HepG2 (cell line): ENCODE results near the gene ZDHHC8. TPM values are rescaled to one million over a fixed set of nuclear protein-coding genes. Genes with fewer than 3 reads are reported as not detected.

Experiments
- ATAC-seq: fragments of 200-7000 bp; cut with Tn5 transposase; 3 replicates; pipeline ENCODE4 v1.9.1; 2020; ENCODE audit warnings: mild to moderate bottlenecking, moderate library complexity
- BruUV-seq: library from RNA; stranded (reverse); fragments of 400-500 nt; replicated peaks from 2 replicates; lab custom pipeline; 2021; lab: Mats Ljungman, UMichigan
- CTCF ChIA-PET: fragments of 300-600 bp; formaldehyde crosslinking; extraction: SDS; loops from one replicate; lab custom pipeline; 2021; ENCODE audit warnings: low total read pairs, inconsistent platforms, low intra/inter-chr PET ratio; lab: Yijun Ruan, JAX
- POLR2A ChIA-PET: fragments of 350-600 bp; sonication (Branson Sonifier 250); formaldehyde crosslinking; loops from one replicate; lab custom pipeline; 2020; ENCODE audit warnings: antibody characterized with exemption, inconsistent platforms; lab: Yijun Ruan, JAX
- DNase-seq: peaks from one replicate; pipeline ENCODE4 v3.0.0-alpha.2; 2015; ENCODE audit warnings: low spot score
- FAIRE-seq: peaks from 3 replicates; lab custom pipeline; 2011; peaks lifted over from hg19 to GRCh38; lab: Jason Lieb, UNC
- H2AFZ ChIP-seq: one replicate; pipeline ENCODE4 v1.6.1; 2011; ENCODE audit warnings: low read length, inconsistent platforms
- H3K27ac ChIP-seq: fragments of 300-600 bp; 3 replicates; pipeline ENCODE4 v1.8.0; 2011; ENCODE audit warnings: mixed run types, mild to moderate bottlenecking, mixed read lengths, low read length, inconsistent platforms; ENCODE audit not compliant: insufficient read depth; ENCODE audit errors: extremely low read length
- H3K27me3 ChIP-seq, 2 experiments: fragments of 200-600 bp in 1 of 2; 2 replicates in 1 of 2; 3 replicates in 1 of 2; pipeline versions ENCODE4 v1.6.0 to v1.8.0; 2011; ENCODE audit warnings: low read length in 2 of 2, mild to moderate bottlenecking in 2 of 2, moderate library complexity in 2 of 2, inconsistent platforms in 1 of 2; ENCODE audit not compliant: insufficient read depth in 2 of 2, control insufficient read depth in 1 of 2
- H3K36me3 ChIP-seq, 2 experiments: fragments of 200-600 bp in 1 of 2; replicated peaks in 1 of 2; 2 replicates in 1 of 2; 3 replicates in 1 of 2; pipeline versions ENCODE4 v1.5.1 to v1.8.0; 2011; ENCODE audit warnings: low read length in 2 of 2, inconsistent platforms in 1 of 2; ENCODE audit not compliant: insufficient read depth in 2 of 2, control insufficient read depth in 1 of 2
- H3K4me1 ChIP-seq: 2 replicates; pipeline ENCODE4 v1.5.1; 2012; ENCODE audit warnings: low read length, inconsistent platforms; ENCODE audit not compliant: insufficient read depth
- H3K4me2 ChIP-seq: 2 replicates; pipeline ENCODE4 v1.6.0; 2011; ENCODE audit warnings: low read depth, low read length, inconsistent platforms
- H3K4me3 ChIP-seq, 3 experiments: fragments of 200-600 bp in 1 of 3; sonication (generic), shearing (Covaris generic) in 1 of 3; replicated peaks in 1 of 3; 2 replicates each; pipeline ENCODE4 v1.5.1; 2011 to 2016; ENCODE audit warnings: low read length in 3 of 3, inconsistent platforms in 2 of 3, low read depth in 2 of 3, mild to moderate bottlenecking in 2 of 3, control low read depth in 1 of 3, mixed read lengths in 1 of 3; ENCODE audit not compliant: insufficient read depth in 1 of 3
- H3K79me2 ChIP-seq: one replicate; pipeline ENCODE4 v1.6.1; 2011; ENCODE audit warnings: low read length, inconsistent platforms; ENCODE audit not compliant: insufficient read depth
- H3K9ac ChIP-seq: 2 replicates; pipeline ENCODE4 v1.6.0; 2011; ENCODE audit warnings: mild to moderate bottlenecking, low read depth, low read length, inconsistent platforms; ENCODE audit not compliant: insufficient read depth
- H3K9me3 ChIP-seq: 2 replicates; pipeline ENCODE4 v1.5.1; 2012; ENCODE audit warnings: mild to moderate bottlenecking, low read length
- H4K20me1 ChIP-seq: 2 replicates; pipeline ENCODE4 v1.6.0; 2011; ENCODE audit warnings: inconsistent platforms, mild to moderate bottlenecking, low read length, moderate library complexity; ENCODE audit not compliant: insufficient read depth
- CTCF ChIP-seq: sonication (generic); formaldehyde crosslinking; IDR thresholded peaks from 2 replicates; pipeline ENCODE4 v1.5.0; 2020; ENCODE audit warnings: mild to moderate bottlenecking, missing genetic modification reagents, moderate library complexity
- JUN ChIP-seq: sonication (generic); formaldehyde crosslinking; IDR thresholded peaks from 2 replicates; pipeline ENCODE4 v1.4.0; 2020; ENCODE audit warnings: mild to moderate bottlenecking, missing genetic modification reagents
- MYNN ChIP-seq: sonication (generic); formaldehyde crosslinking; IDR thresholded peaks from 2 replicates; pipeline ENCODE4 v1.4.0; 2020; ENCODE audit warnings: mild to moderate bottlenecking, low read depth, missing genetic modification reagents
- NCOA1 ChIP-seq: sonication (generic); formaldehyde crosslinking; IDR thresholded peaks from 2 replicates; pipeline ENCODE4 v1.9.0; 2021; ENCODE audit warnings: missing genetic modification reagents
- SOX13 ChIP-seq, 3 experiments: fragments of 450-650 bp in 1 of 3; sonication (generic) in 1 of 3; formaldehyde crosslinking in 1 of 3; IDR thresholded peaks in 2 of 3; conservative IDR thresholded peaks in 1 of 3; 2 replicates each; pipeline versions ENCODE4 v1.5.0 to v1.6.1; 2016 to 2020; ENCODE audit warnings: antibody characterized with exemption in 1 of 3, mild to moderate bottlenecking in 1 of 3, missing compliant biosample characterization in 1 of 3, missing genetic modification reagents in 1 of 3, moderate library complexity in 1 of 3
- STAG1 ChIP-seq: sonication (generic); formaldehyde crosslinking; IDR thresholded peaks from 2 replicates; pipeline ENCODE4 v1.4.0; 2020; ENCODE audit warnings: missing genetic modification reagents
- TERF1 ChIP-seq: sonication (generic); formaldehyde crosslinking; IDR thresholded peaks from 2 replicates; pipeline ENCODE4 v1.8.0; 2022; ENCODE audit warnings: mild to moderate bottlenecking, missing genetic modification reagents, moderate library complexity
- XRCC5 ChIP-seq: fragments of 200-400 bp; formaldehyde crosslinking; optimal IDR thresholded peaks from 2 replicates; pipeline ENCODE3; 2017; ENCODE audit warnings: mild to moderate bottlenecking, low read length
- ZNF558 ChIP-seq: sonication (generic); formaldehyde crosslinking; IDR thresholded peaks from 2 replicates; pipeline ENCODE4 v1.9.0; 2022; ENCODE audit warnings: mild to moderate bottlenecking, missing genetic modification reagents, borderline replicate concordance
- ZSCAN31 ChIP-seq: sonication (generic); formaldehyde crosslinking; IDR thresholded peaks from 2 replicates; pipeline ENCODE4 v1.5.0; 2020; ENCODE audit warnings: low read depth, mild to moderate bottlenecking, missing genetic modification reagents
- WGBS: methylation state at CpG from one replicate; pipeline ENCODE4 v1.1.6; 2017; ENCODE audit warnings: low lambda C conversion rate; 5-methylcytosine and 5-hydroxymethylcytosine counted together
- in situ Hi-C: cut with HindIII; loops from 2 replicates; pipeline ENCODE4 v1.10.0; 2017; ENCODE audit warnings: low pct_unique_long_range_greater_than_20kb; ENCODE audit not compliant: extremely low pct_ligation_motif_present
- intact Hi-C: fragments of 100-400 bp; cut with micrococcal nuclease; formaldehyde crosslinking; loops from one replicate; pipeline ENCODE4 v1.10.0; 2022; ENCODE audit not compliant: unreplicated experiment
- polyA plus RNA-seq, 8 experiments: library from polyadenylated mRNA; depleted of rRNA in 3 of 8; stranded (reverse) in 7 of 8; unstranded in 1 of 8; fragments of >200 nt; fragmentation: Illumina TruSeq in 4 of 8; extraction: Trizol in 4 of 8; gene quantifications; 2 replicates each; pipeline versions ENCODE4 v1.2.1 to v1.2.3, GENCODE V29; 2011 to 2016; ENCODE audit warnings: low read depth in 4 of 8, missing spikeins in 1 of 8, mixed read lengths in 1 of 8; ENCODE audit not compliant: insufficient read depth in 1 of 8
- total RNA-seq, 5 experiments: library from RNA; depleted of rRNA; stranded (reverse); fragments of >200 nt; fragmentation: Illumina TruSeq; extraction: Trizol; gene quantifications; 2 replicates each; pipeline ENCODE4 v1.2.3, GENCODE V29; 2016; ENCODE audit warnings: low read depth in 1 of 5

The ZDHHC8 gene
- total and polyA plus RNA-seq, 2 of the 13 experiments (the other 11 are each of a cell fraction or from before 2014, with no cell fraction given) = 7.5 to 21.3 TPM

- DNase-seq (no peak), ATAC-seq (peak; percentile 81), FAIRE-seq (no peak)
- no TSS peak for BruUV-seq
- CTCF ChIA-PET = no interaction called here
- Histone ChIP-seq H3K79me2 (no peaks in the 10 kb centered on the region), H3K4me3 (no peak overlapping the region), H3K27me3 (peaks cover 20 to 76% of the 10 kb centered on the region in 2 experiments; a peak in 4 of 5 replicates), H3K27ac (no peak overlapping the region), H3K9ac (no peak overlapping the region), H4K20me1 (0 out of 2 replicates have a peak, but pooled peaks cover 6% of the 10 kb centered on the region), H2AFZ (no peak overlapping the region), H3K4me2 (no peak overlapping the region), H3K4me1 (no peaks in the 10 kb centered on the region), H3K9me3 (no peaks in the 10 kb centered on the region), H3K36me3 (no peaks in the 10 kb centered on the region)
- TF ChIP-seq XRCC5 (peak; percentile 26), ZNF558 (CRISPR knock-in tag) (no peak), MYNN (CRISPR knock-in tag) (no peak), ZSCAN31 (CRISPR knock-in tag) (no peak), SOX13 (IDR thresholded peaks at IDR 0.05) (no peak), SOX13 (CRISPR knock-in tag; conservative IDR thresholded peaks at IDR 0.05 in 1 of 2, IDR thresholded peaks at IDR 0.05 in 1 of 2) (no peak), NCOA1 (no peak), STAG1 (CRISPR knock-in tag) (peak; percentile 28), TERF1 (CRISPR knock-in tag) (no peak), JUN (CRISPR knock-in tag) (no peak), CTCF (CRISPR knock-in tag) (peak; percentile 44)
- POLR2A ChIA-PET = no interaction called here
- WGBS = 50% methylated on average over 2 of the region's 13 CpGs
- intact Hi-C loops = no loop called here
- in situ Hi-C loops = no loop called here
Measured at GRCh38 chr22:20180245-20180630, 48.6 kb downstream of the ZDHHC8 start.
